Dermis microvascular lymphatic vessel endothelial cell (primary cell): ENCODE results near the gene DPF3. TPM values are rescaled to one million over a fixed set of nuclear protein-coding genes. Genes with fewer than 3 reads are reported as not detected.
"Not testable (repeated sequence)": the region's sequence is repeated elsewhere in the genome, so short reads cannot be mapped to it uniquely, and the experiment has no call there.

Source experiments
- DNase-seq, 2 donors: peaks; one replicate each; pipeline versions ENCODE4 v3.0.0 to v3.0.0-alpha.2; 2010; ENCODE audit warnings: low read depth in 2 of 2
- total RNA-seq: library from RNA; depleted of rRNA; stranded (reverse); fragments of >200 nt; gene quantifications from 2 replicates; pipeline ENCODE4 v1.2.1, GENCODE V29; 2014

The DPF3 gene
- total RNA-seq, 1 donor from 2014 or later = 0.90 TPM

DNA sequence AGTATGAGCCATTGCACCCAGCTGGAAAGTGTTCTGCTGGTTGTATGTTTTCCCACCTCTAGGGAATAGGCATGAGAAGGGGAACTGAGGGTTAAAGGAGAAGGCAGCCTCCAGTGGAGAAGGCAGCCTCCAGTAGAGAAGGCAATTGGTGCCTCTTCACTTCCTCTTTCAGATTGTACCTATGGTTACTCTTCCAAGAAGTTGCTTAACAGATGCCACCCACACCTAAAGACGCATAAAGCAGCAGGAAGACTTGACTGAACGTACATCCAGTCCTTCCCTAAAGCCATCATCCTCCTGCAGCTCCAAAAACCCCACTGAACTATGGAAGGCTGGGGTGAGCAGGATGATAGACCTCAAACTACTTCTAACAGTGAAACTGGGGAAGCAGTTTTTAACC is 13.1 kb downstream of the DPF3 start:
- DNase-seq = no peak

DNA sequence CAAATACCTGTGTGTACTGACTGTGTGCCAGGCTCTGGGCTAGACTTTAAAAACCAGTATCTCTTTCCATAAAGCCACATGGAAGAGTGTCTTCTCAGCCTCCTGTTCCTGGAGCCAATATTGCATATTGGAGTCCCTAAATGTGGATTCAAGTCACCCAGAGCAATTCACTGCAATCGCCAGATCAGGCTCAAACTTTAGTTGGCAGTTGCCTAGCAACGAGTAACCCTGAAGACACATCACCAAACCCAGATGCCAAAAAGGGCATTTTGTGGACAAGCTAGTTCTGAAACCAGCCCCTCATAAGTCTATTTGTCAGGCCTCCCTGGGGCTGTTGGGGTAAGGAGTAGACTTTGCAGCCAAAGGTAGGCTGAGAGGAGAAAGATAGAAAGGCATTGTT is 13.7 kb downstream of the DPF3 start:
- no peak for DNase-seq

GRCh38 chr14:72879431-72879830 is 14.5 kb downstream of the DPF3 start:
- no peak for DNase-seq

- no peak for DNase-seq
Measured at GRCh38 chr14:72878746-72879145, 15.2 kb downstream of the DPF3 start.

- DNase-seq = no peak
Measured at GRCh38 chr14:72876710-72877063, 17.2 kb downstream of the DPF3 start.

DNA sequence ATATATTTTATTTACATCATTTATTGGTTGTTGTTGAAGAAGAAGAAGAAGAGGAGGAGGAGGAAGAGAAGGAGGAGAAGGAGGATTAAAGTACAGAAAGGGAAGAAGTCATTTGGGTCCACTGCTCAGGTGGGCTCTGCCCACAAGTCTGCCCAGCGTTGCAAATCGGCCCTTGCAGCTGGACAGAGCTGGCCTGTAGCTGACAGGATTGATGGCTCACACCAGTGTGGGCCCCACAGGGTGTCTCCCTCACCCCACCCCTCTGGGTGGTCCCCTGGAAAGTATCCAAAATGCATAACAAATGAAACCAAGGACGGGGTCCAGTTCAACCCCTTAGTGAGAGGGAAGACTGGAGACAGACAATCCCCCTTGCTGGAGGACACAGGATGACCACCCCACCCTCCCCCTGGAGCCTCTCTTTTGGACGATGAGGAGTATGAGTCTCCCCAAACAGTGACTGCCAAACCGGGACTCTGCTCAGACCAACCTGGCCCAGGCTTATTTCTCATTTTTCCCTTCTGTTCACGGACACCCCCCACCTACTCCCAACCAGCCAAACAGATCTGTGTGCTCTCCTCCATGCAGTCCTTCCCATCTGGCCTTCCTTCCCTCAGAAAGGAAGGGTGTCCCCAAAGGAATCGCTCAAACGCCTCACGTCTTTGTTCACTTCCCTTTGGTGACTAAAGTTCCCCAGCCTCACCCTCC is 17.7 kb downstream of the DPF3 start:
- DNase-seq = no peak

- not testable (repeated sequence) for DNase-seq
Measured at GRCh38 chr14:72870878-72871277, 23.0 kb downstream of the DPF3 start.

GRCh38 chr14:72869407-72870329 is 24.2 kb downstream of the DPF3 start:
- no peak for DNase-seq

DNA sequence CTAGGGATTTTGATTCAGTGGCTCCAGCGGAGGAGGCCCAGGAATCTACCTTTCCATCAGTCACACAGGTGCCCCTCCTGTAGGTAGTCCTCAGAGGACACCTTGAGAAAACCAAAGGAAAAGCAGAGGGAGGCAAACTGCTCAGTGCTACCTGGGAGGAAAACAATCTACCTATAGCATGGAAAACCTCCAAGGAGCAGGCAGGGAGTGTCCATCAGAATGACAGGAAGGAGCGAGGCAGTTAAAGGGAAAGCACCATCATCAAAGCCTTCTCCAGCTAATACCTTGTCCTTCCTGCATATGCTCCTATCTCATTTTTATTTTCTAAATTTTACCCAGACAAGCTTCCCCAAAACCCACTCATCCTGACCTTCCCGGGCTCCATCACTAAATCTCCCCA is 25.4 kb downstream of the DPF3 start:
- DNase-seq = no peak

GRCh38 chr14:72864712-72865365 is 29.1 kb downstream of the DPF3 start:
- no peak for DNase-seq

DNA sequence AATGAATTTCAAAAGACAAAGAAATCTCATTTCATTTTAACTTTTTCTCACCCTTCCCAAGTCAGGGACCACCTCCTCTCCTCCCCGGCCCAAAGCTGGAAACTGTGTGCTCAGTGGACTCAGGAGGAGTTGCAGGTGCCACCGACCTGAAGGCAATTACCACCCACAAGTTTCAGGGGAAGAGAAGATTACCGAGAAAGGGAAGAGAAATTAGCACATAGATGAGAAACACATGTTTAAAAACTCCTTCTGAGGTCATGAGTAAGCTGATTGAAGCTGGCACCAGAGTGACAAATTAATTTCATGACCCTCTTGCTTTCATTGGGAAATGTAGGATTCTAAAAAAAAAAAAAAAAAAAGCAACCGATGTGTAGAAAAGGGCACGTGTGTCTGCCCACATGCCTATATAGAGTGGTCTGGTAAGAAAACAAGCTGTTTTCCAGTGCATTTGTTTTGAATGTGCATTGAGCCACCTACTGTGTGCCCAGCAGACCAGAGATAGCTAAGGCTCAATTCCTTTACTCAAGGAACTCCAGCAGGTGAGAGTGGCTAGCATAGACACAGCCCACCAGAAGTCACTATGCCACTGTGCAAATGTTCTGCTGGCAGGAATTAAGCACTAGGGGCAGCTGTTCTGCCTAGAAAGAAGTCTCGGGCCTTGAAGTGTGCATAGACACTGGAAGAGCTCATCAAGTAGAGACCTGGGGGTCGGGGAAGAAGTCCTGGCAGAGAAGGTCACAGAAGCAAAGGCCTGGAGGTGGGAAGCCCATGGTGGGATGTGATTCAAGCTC is 30.5 kb downstream of the DPF3 start:
- no peak for DNase-seq

DNA sequence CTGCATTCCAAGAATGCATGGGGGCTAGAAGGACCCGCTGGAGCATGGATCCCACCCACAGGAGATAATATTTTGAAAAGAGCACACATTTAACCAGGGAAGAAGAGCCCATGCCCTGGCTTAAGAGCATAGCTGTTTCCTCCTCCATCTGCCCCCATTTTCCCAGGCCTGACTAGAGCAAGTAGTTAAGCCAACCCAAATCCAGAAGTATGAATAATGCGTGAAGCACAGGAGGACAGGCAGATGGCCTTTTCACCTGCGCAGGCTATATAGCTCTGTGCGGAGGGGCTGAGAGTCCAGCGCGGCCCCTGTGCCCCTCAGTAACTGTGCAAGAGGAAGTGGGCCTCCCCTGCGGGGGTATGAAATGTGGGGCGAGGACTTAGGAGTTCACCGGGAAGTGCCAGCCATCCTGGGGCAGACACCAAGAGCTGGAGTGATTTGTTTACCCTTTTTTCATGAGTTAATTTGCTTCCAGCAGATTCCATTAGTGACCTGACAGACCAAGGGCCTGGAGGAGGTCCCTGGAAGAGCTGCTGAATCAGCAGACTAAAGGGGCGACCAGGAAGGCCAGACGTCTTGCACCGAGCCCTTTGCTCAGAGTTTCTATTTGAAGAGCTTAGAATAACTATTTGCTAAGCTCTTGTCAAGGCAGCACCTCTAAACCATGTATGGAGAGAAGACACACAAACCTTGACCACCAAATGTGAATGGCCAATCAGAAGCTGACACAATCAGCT is 37.2 kb downstream of the DPF3 start:
- no peak for DNase-seq

DNA sequence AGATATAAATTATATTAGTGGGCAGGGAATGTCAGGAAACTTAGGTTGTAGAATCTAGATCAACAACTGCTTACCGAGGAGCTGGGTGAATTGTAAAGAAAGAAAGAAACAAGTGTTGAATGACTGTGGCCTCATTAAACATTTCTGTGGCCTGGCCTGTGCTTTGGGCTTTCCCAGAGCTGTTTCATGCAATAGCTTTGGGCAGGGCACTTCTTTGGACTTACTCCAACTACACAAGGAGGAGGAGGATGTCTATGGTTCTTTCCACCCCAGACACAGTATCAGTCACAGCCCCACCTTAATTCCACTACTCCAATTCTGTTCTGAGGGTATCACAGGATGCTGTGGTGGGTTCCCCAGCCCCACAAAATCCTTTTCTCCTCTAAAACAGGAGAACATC is 38.0 kb downstream of the DPF3 start:
- no peak for DNase-seq

DNA sequence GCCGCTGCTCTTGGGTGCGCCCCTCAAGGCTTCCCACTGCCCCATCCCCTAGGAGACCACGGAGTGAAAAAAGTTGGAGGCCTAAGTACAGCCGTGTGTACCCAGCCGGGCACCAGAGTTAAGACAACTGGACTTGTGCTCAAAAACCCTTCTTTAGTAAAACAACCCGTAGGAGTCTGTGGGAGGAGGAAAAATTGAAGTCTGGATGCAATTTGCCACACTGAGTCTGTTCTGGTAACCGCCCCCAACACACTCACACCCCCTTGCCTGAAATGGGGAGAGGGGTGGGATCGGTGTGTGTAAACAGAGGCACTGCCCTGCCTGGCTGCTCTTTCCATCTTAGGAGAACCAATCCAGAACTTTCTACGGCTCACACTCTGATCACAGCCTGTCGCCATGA is 41.7 kb downstream of the DPF3 start:
- no peak for DNase-seq

- DNase-seq = no peak
Measured at GRCh38 chr14:72851635-72852034, 42.3 kb downstream of the DPF3 start.

- DNase-seq = no peak
Measured at GRCh38 chr14:72850360-72850759, 43.5 kb downstream of the DPF3 start.

GRCh38 chr14:72849222-72849621 is 44.7 kb downstream of the DPF3 start:
- DNase-seq = no peak

DNA sequence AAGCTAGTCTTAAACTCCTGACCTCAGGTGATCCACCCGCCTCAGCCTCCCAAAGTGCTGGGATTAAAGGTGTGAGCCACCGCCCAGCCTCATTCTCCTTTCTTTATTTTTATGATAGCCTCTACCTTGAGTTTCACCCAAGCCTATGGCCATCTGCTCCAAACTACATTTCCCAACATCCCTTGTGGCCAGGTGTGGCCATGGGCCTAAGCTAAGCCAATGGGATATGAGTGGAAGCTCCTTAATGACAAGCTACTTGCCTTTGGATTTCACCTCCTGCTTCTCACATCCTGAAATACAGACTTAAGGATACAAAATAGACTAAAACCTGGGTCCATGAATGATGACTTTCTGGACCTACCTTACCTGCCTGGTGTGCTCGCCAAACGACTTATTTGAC is 46.2 kb downstream of the DPF3 start:
- no peak for DNase-seq

DNA sequence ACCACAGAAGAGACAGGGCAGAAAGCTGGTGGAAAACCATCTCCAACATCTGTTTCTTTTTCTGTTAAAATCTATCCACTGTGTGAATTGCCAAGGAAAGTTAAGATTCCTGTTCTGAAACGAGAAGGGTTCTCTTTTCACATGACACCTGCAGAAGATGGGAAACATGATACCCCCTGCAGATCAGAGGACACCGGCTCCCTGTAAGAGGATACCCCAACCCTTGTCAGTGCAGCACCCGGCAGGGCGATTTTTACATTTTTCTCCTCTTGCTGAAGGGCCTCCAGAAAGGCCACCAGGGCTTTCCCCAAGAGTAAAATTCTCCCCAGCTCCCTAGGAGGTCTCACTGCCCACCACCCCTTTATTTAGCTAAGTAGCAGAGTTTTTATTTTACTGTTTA is 48.2 kb downstream of the DPF3 start:
- no peak for DNase-seq

DNA sequence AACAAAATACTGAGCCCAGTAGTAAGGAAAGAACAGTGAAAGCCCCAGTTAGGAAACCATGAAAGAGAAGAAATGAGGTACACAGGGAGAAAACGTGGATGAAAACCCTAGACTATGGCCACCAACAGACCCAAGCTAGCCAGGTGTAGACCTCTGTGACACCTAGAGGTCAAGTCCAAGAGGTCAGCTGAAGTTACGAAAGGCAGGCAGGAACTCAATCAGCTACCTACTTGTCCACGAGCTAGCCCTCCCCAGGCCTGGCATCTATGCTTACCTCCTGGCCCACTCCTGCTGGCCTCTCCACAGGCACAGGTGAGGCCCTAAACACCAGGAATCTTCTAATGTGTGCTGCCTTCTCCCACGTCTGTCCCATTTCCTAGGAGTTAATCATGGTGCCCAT is 48.7 kb downstream of the DPF3 start:
- DNase-seq = no peak

GRCh38 chr14:72844524-72844923 is 49.4 kb downstream of the DPF3 start:
- DNase-seq = no peak
